ENCODE measurements around the gene CD3D.
A peak's percentile ranks its signal among the peaks of the same experiment; 100 is the strongest.

CD3D gene

GRCh38 chr11:118373871-118374270 lies 31.4 kb upstream of the CD3D start:
- no peak overlapping the region for H3K27ac ChIP-seq
- TF ChIP-seq CTCF (conservative IDR thresholded peaks at IDR 0.05) = no peak

- H3K27ac ChIP-seq = no peak overlapping the region
- TF ChIP-seq CTCF (conservative IDR thresholded peaks at IDR 0.05) = no peak
Observed at GRCh38 chr11:118373263-118373662, 30.8 kb upstream of the CD3D start.

DNA sequence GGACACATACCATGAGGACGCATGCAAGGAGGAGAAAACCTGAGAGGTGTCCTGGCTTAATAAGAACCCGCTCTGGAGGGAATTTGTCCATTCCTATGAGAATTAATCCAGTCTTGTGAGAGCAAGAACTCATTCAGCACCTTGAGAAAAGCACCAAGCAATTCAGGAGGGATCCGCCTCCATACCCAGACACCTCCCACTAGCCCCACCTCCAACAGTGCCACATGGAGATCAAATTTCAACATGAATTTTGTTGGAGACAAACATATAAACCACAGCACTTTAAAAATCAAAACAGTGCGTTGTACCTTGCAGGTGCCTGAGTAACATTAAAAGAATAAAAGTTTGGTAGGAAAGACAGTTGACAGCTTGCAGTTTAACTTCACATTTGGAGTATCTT lies 28.3 kb upstream of the CD3D start:
- peak overlapping the region; percentile 31 for H3K27ac ChIP-seq
- no peak for TF ChIP-seq CTCF (conservative IDR thresholded peaks at IDR 0.05)

DNA sequence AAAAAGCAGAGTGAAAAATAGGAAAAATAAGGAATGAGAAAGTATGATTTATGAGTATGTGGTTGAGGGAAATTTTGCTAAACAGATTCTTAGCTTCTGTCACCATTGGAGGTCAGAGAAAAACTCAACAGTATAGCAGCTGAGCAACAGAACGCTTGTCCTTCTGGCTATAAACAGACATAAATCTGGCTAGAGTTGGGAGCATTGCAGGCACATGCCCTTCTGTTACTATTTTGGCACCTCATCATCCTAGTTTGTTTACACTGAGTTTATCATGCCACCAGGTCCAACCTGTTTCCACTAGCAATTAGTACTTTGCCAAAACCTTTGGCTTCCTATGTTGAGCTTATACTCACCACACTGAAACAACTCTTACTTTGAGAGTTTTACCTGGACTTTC lies 23.8 kb upstream of the CD3D start:
- no peak for TF ChIP-seq CTCF (conservative IDR thresholded peaks at IDR 0.05)

DNA sequence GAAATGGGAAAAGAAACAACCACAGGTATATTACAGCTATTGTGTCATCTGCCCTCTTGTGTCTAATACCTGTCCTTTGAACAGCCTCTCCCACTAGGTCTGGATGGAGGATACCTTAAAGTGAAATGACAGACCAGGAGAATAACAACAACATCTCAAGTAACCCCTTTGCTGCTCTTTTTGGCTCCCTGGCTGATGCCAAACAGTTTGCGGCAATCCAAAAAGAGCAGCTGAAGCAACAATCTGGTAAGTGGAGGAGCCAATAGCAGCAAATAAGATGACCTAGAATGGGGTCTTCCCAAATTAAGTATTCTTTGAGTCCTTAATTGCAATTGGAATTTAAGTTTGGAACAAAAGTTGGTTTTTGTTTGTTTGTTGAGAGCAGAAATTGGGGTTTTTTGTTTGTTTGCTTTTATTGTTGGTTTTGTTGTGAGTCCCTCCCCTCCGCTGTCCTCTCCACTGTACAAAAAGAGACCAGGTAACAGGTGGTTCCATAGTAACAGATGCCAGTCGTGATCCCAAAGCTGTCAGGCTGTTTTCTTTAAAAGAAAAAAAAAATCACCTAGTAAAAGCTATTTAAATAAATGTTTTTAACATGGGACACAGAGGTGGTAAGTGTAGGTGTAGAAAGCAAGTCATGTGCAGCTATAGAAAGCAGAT lies 22.6 kb upstream of the CD3D start:
- H3K27ac ChIP-seq = peak overlapping the region; percentile 70
- no peak for TF ChIP-seq CTCF (conservative IDR thresholded peaks at IDR 0.05)

More for the DNA sequence above, 23.8 kb upstream of the CD3D start:
- H3K27ac ChIP-seq = peak overlapping the region; percentile 70

DNA sequence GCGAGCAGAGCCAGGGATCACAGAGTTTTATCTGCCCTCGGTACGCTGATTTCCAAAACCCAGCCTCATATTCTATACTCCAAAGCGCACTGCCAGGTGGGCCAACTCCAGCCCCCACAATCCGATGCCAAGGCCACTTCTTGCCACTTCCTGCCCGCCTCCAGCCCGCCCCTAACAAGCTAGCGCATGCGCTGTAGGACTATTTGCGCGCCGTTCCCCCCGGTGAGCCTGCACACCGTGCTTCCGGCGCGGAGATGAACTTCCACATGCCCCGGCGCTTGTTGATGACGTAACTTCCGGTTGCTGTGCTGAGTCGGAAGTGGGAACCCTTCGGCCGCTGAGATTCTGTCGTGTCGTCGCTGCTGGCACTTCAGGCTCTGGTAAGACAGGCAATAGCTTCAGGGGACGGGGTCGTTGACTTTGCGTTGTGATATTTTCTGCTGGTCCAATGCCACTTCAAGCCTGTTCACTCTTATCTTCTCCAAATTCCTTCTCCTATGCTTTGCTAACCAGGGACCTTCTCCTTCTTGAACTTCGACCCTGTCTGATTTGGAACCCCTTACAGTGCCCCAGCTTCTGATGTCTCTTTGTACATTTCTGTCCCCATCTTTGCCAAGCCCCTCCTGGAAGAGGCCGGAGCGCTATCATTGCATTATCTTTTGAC lies 16.9 kb upstream of the CD3D start, which contains the start of gene UBE4A:
Gene UBE4A, plus strand, starts transcription at position 306 of the 664 bp plus-strand sequence. CDS start 5,481 bp downstream, outside the sequence.
- TF ChIP-seq CTCF (conservative IDR thresholded peaks at IDR 0.05) = no peak
- peak within 1 kb of the TSS; percentile 69; the same call in 1 of the 2 replicates for H3K27ac ChIP-seq

- no peak overlapping the region for H3K27ac ChIP-seq
- no peak for TF ChIP-seq CTCF (conservative IDR thresholded peaks at IDR 0.05)
Observed at GRCh38 chr11:118358071-118358470, 15.6 kb upstream of the CD3D start.
